ENCODE measurements around the gene CENPN. TPM values are rescaled to one million over a fixed set of nuclear protein-coding genes. Genes with fewer than 3 reads are reported as not detected.

CENPN gene
- total and polyA plus RNA-seq, 8 donors = 1.4 to 4.1 (median 2.8) TPM

- ATAC-seq = no peak
- Histone ChIP-seq H3K4me3 (no peak overlapping the region), H3K27ac (peak overlapping the region in 1 of 4 donors; percentile 55), H3K36me3 (no peaks in the 10 kb centered on the region), H3K9me3 (no peaks in the 10 kb centered on the region), H3K27me3 (no peaks in the 10 kb centered on the region), H3K4me1 (peaks cover 0 to 45% (median 36%) of the 10 kb centered on the region in 3 donors)
- FAIRE-seq = no peak
- no peak for TF ChIP-seq CTCF (IDR thresholded peaks at IDR 0.05)
- no peak for DNase-seq
- intact Hi-C loops (cut with DNase I) = no loop called here
Measured at GRCh38 chr16:80993834-80994233, 13.2 kb upstream of the CENPN start.

- no peak overlapping the region for H3K4me3 ChIP-seq
- no peak for DNase-seq
- H3K36me3 ChIP-seq = no peaks in the 10 kb centered on the region
- H3K9me3 ChIP-seq = no peaks in the 10 kb centered on the region
- TF ChIP-seq CTCF (IDR thresholded peaks at IDR 0.05) = no peak
- H3K4me1 ChIP-seq = peaks cover 0 to 45% (median 36%) of the 10 kb centered on the region in 3 donors
- H3K27ac ChIP-seq = no peak overlapping the region
- intact Hi-C loops (cut with DNase I) = no loop called here
- no peak for FAIRE-seq
- no peaks in the 10 kb centered on the region for H3K27me3 ChIP-seq
- no peak for ATAC-seq
Measured at GRCh38 chr16:80994451-80994850, 12.6 kb upstream of the CENPN start.

- DNase-seq (no peak), ATAC-seq (peak in 3 of 4 donors; percentile 20 to 29 (median 26)), FAIRE-seq (no peak)
- H3K27ac ChIP-seq = peak overlapping the region in 3 of 4 donors; percentile 13 to 80 (median 69)
- H3K4me1 ChIP-seq = peaks cover 0 to 39% (median 26%) of the 10 kb centered on the region in 3 donors
- 28 to 29% methylated on average over 4 of the region's 4 CpGs for WGBS, 2 donors
- no peaks in the 10 kb centered on the region for H3K36me3 ChIP-seq
- intact Hi-C loops (cut with DNase I) = no loop called here
- H3K27me3 ChIP-seq = no peaks in the 10 kb centered on the region
- no peaks in the 10 kb centered on the region for H3K9me3 ChIP-seq
- no peak for TF ChIP-seq CTCF (IDR thresholded peaks at IDR 0.05)
- peak overlapping the region in 2 of 4 donors; percentile 24 to 32 for H3K4me3 ChIP-seq
Measured at GRCh38 chr16:80996688-80997138, 10.3 kb upstream of the CENPN start.

- DNase-seq (no peak), FAIRE-seq (no peak), ATAC-seq (peak; percentile 84 to 94 (median 86))
- H3K36me3 ChIP-seq = no peaks in the 10 kb centered on the region
- WGBS, 2 donors = 3 to 7% methylated on average over 9 of the region's 9 CpGs
- no peaks in the 10 kb centered on the region for H3K27me3 ChIP-seq
- no peak for TF ChIP-seq CTCF (IDR thresholded peaks at IDR 0.05)
- intact Hi-C loops (cut with DNase I) = no loop called here
- H3K9me3 ChIP-seq = no peaks in the 10 kb centered on the region
- peaks cover 0 to 35% (median 21%) of the 10 kb centered on the region in 3 donors for H3K4me1 ChIP-seq
- peak overlapping the region; percentile 13 to 80 (median 54) for H3K27ac ChIP-seq
- H3K4me3 ChIP-seq = peak overlapping the region in 2 of 4 donors; percentile 24 to 32
Measured at GRCh38 chr16:80997139-80997798, 9.7 kb upstream of the CENPN start.

GRCh38 chr16:80997964-80998620 lies 8.9 kb upstream of the CENPN start:
- intact Hi-C loops (cut with DNase I) = no loop called here
- no peak for TF ChIP-seq CTCF (IDR thresholded peaks at IDR 0.05)
- Histone ChIP-seq H3K9me3 (no peaks in the 10 kb centered on the region), H3K27me3 (no peaks in the 10 kb centered on the region), H3K36me3 (no peaks in the 10 kb centered on the region), H3K4me3 (peak overlapping the region in 2 of 4 donors; percentile 24 to 32), H3K4me1 (peaks cover 0 to 29% (median 16%) of the 10 kb centered on the region in 3 donors), H3K27ac (peak overlapping the region in 3 of 4 donors; percentile 13 to 80 (median 69))
- ATAC-seq (peak in 1 of 4 donors; percentile 10), DNase-seq (no peak), FAIRE-seq (no peak)
- 81 to 86% methylated on average over 7 of the region's 7 CpGs for WGBS, 2 donors
